ENCODE data around the gene MPO. TPM values are rescaled to one million over a fixed set of nuclear protein-coding genes. Genes with fewer than 3 reads are reported as not detected.

MPO gene
- total RNA-seq, 1 donor from 2014 or later, result not detected

DNA sequence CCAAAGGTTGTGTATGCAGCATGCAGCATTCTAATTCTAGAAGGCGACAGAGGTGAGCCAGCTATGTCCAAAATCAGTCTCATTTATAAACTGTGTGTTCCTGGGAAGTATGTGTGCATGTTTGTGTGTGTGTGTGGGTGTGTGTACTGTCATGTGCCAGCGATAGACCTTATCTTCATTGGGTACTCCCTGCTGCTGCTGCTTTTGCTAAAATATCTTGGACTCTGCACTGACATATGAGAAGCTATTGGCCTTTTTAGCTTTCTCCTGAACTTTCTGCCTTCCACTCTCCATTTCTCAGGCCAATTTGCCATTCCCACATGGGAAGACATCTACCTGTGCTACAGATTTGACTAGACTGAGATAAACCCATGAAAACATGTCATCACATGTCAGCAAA is 44.3 kb downstream of the MPO start:
- DNase-seq (ENCODE audit: low read depth in 2 of 2), result no peak

DNA sequence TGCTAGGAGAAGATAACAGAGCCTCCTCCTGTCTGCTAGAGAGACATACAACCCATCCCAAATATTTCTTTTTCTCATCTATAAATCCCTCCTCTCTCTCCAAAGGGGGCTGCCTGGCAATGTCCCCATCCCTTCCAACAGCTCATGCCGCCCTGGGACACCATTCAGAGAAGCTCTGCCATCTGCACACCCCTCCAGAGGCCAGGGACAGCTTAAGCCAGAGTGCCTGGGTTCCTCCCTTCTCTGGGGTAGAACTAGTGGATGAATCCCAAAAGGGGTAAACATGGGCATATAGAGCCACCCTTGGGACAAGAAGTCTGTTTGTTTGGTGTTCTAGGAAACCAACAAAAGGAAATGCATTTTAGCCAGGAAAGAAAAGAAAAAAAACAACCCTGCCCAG is 44.9 kb downstream of the MPO start:
- DNase-seq (ENCODE audit: low read depth in 2 of 2), result no peak

DNA sequence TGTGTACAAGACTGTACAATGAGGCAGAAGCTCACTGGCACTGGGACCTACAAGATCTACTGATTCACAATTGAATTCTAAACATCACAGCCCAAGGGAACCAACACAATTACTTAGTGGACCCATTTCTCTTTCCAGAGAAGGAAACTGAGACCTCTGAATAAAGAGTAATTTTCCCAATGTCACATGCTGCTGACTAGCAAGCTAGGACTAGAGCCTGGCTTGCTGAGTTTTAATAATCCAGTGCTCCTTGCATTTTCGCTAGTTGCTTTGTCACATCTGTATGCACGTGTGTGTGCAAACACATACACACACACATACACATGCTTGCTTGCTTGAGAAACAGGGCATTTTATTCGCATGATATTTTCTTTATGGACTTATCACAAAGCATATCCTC is 46.2 kb downstream of the MPO start:
- DNase-seq (ENCODE audit: low read depth in 2 of 2), result no peak

DNA sequence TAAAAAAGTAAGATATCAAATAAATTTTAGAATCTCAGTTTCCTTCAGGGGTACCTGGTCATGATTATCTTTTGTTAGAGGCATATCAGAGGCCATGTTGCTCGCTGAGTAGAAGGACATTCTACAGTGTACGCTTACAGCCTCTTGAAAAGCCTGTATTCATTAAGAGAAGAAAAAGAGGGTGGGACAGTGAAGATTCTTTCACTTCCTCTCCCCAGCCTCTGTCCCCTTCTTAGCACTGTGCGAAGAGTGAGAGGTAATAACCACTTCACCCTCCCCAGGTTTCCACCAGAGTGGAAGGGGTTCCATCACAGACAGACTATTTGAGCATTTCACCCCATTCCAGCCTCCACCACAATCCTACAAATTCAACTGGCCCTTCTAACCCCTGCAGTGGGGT is 47.2 kb downstream of the MPO start:
- no peak for DNase-seq (ENCODE audit: low read depth in 2 of 2)

DNA sequence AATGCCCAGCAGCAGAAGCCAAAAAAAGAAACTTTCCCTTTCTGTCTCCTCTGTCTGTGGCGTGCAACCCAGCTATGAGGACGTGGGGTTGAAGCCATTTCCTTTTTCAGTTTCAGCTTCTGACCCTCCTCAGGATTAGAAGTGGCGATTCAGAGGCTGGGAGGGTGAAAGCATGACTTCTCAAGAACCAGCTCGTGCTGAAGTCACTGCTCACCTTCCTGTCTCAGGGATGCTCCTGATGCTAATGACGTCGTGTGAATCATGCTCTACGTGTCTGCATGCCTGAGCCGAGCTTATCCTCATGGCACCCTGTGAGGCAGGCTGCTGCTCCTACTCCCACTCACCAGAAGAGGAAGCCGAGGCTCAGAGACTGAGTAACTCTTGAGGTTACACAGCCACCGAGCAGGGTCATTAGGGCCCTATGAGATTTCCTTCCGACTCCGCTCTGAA is 48.0 kb downstream of the MPO start:
- no peak for DNase-seq (ENCODE audit: low read depth in 2 of 2)

DNA sequence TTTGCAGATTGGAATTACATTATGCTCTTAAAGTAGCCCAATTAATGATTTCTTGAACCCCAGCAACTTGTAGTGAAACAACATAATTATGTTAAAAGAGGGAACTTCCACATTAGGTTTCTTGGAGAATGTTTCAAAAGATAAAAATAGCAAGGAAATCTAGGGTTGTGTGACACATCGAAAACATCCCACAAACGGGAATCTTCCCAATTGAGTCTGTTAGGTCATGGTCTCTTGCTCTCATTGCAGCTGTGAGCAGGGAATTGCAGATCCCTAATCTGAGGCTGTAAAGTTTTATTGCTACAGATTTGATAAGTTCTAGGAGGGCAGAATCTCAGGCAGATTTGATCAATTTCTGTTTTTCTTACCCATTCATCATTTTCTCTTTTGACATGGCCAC is 49.1 kb downstream of the MPO start:
- no peak for DNase-seq (ENCODE audit: low read depth in 2 of 2)

DNA sequence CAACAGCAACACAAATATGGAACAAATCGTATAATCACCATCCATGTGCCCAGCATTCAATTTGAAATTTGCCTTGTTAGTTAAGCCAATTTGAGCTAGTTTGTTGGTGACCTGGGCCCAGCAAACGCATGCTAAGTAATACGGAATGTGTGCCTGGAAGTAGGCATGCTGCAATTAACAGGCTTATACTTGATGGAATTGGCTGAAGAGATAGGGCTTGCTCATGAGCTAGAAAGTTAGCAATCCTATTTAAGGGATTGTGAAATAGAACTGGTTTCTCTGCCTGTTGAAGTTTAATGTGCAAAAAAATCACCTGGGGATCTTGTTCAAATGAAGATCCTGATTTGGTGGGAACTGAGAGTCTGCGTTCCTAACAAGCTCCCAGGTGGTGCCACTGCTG is 50.9 kb downstream of the MPO start:
- DNase-seq (ENCODE audit: low read depth in 2 of 2), result no peak

DNA sequence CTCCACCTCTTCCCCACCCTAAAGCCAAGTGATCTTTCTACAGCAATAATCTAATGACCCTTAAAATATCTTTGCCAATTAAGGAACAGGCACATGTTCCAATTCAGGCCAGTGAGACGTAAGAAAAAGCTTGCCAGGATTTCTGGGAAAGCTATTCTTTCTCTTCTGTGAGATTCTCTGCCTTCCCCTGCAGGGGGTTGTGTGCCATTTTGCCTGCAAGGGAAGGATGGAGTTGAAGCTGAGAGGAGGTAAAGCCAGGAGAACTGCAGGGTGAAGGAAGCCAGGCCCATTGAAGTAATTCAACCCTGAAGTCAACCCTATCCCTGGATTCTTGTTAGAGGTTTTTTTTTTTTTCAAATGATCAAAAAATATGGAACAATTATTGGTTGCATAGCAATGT is 51.4 kb downstream of the MPO start:
- no peak for DNase-seq (ENCODE audit: low read depth in 2 of 2)

DNA sequence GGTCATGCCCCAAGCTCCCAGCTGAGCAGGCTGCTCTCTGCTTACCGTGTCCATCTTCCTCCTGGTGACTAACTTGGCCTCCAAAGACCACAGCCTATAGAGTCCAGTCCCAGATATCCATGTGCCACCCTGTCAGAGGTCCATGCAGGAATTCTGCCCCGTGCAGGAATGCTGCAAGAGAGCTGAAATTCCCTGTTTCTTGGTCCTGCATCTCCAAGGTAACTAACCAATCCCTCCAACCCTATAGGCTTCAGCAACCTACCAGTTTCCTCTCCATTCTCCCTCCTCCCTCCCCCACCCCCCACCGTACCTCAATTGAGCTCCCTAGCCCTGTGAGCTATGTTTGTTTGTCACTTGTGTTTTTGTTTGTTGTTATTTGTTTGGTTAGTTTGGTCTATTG is 52.1 kb downstream of the MPO start:
- DNase-seq (ENCODE audit: low read depth in 2 of 2), result no peak

DNA sequence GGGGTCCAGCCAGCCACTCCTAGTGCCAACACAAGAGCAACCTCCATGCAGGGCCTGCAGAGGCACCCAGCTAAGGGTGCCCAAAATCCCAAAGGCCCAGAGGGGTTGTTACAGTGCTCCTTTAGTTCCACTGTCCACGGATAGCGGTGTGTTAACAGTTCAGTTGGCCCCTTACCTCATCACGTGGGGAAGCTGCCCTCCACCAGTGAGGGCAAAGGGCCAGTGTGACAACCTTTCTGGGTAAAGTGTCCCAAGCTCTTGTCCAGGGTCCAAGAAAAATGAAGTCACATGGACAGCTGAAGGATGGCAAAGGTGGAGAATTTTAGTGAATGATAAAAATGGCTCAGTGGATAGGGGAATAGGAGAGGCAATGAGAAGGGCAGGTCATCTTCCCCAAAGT is 53.0 kb downstream of the MPO start:
- no peak for DNase-seq (ENCODE audit: low read depth in 2 of 2)

DNA sequence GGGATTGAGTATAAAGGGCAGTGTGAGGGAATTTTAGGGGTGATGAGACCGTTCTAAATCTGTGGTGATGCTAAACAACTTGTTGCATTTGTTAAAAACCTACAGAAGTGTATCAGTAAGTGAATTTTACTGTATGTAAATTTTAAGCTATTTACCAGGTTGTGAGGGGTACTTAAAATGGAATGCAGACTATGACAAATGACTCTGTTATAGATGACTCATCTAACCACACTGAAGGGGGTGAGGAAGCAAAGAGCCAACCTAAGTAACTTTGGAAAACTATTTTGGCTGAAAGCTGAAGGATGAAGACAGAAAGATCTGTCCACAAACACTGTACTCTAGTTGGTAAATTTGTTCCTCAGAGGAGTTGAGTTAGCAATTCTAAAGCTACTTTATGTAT is 56.4 kb downstream of the MPO start:
- DNase-seq (ENCODE audit: low read depth in 2 of 2), result no peak

Other genes with a start within 250 kb of the MPO start
- gene DYNLL2, start 197.5 kb downstream of the MPO start, total RNA-seq, result 10.1 and 10.9 TPM in 2 replicates
- gene OR4D1, start 132.6 kb downstream of the MPO start, total RNA-seq, result not detected in 2 replicates
- gene OR4D2, start 114.0 kb downstream of the MPO start, total RNA-seq, result not detected in 2 replicates
- not detected in 2 replicates for gene EPX, start 88.2 kb downstream of the MPO start, total RNA-seq
- gene MKS1, start 61.7 kb downstream of the MPO start, total RNA-seq, result 11.8 and 12.7 TPM in 2 replicates
- not detected in 2 replicates for gene LPO, start 42.4 kb downstream of the MPO start, total RNA-seq
- 0.13 TPM in 1 of 2 replicates, not detected in the other for gene TSPOAP1, start 47.9 kb upstream of the MPO start, total RNA-seq
- 49.8 and 56.8 TPM in 2 replicates for gene SUPT4H1, start 71.3 kb upstream of the MPO start, total RNA-seq
- under 0.01 TPM in 1 of 2 replicates, not detected in the other for gene RNF43, start 136.6 kb upstream of the MPO start, total RNA-seq
- gene HSF5, start 207.5 kb upstream of the MPO start, total RNA-seq, result under 0.01 TPM in 1 of 2 replicates, not detected in the other
- 30.7 and 35.0 TPM in 2 replicates for gene MTMR4, start 233.7 kb upstream of the MPO start, total RNA-seq